ENCODE data around the gene CCDC88B.

- TF ChIP-seq REST (IDR thresholded peaks at IDR 0.05; ENCODE audit: unreplicated experiment) (no peak), POLR2AphosphoS5 (IDR thresholded peaks at IDR 0.05; ENCODE audit: low read depth) (no peak), CREB1 (CRISPR knock-in tag; IDR thresholded peaks at IDR 0.05; ENCODE audit: low read depth) (no peak), EZH2phosphoT487 (IDR thresholded peaks at IDR 0.05; ENCODE audit: unreplicated experiment) (no peak), EZH2 (IDR thresholded peaks at IDR 0.05; ENCODE audit: low read depth, unreplicated experiment) (no peak)
- TF ChIP-seq, protein P1, sequence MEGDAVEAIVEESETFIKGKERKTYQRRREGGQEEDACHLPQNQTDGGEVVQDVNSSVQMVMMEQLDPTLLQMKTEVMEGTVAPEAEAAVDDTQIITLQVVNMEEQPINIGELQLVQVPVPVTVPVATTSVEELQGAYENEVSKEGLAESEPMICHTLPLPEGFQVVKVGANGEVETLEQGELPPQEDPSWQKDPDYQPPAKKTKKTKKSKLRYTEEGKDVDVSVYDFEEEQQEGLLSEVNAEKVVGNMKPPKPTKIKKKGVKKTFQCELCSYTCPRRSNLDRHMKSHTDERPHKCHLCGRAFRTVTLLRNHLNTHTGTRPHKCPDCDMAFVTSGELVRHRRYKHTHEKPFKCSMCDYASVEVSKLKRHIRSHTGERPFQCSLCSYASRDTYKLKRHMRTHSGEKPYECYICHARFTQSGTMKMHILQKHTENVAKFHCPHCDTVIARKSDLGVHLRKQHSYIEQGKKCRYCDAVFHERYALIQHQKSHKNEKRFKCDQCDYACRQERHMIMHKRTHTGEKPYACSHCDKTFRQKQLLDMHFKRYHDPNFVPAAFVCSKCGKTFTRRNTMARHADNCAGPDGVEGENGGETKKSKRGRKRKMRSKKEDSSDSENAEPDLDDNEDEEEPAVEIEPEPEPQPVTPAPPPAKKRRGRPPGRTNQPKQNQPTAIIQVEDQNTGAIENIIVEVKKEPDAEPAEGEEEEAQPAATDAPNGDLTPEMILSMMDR (conservative IDR thresholded peaks at IDR 0.05; ENCODE audit: low read depth in 2 of 2), result no peak
These were observed 36.1 kb downstream of the CCDC88B start for GRCh38 chr11:64376071-64376470.
